A549 (cell line): ENCODE data around the gene PER1. TPM values are rescaled to one million over a fixed set of nuclear protein-coding genes. Genes with fewer than 3 reads are reported as not detected.

Experiments
- ATAC-seq, 2 experiments: fragments of 200-7000 bp in 1 of 2; fragments of >200 bp in 1 of 2; cut with Nextera tagmentation in 1 of 2; cut with Tn5 transposase in 1 of 2; 3 replicates each; pipeline versions ENCODE4 v1.8.0 to v1.9.1; 2018 to 2020; ENCODE audit warnings: mild to moderate bottlenecking in 1 of 2, moderate library complexity in 1 of 2
- CTCF ChIA-PET: fragments of 300-600 bp; sonication (Branson Sonifier 250); formaldehyde crosslinking; extraction: SDS; loops from one replicate; lab custom pipeline; 2021; ENCODE audit warnings: antibody characterized with exemption, inconsistent platforms; lab: Yijun Ruan, JAX
- POLR2A ChIA-PET: fragments of 350-600 bp; formaldehyde crosslinking; extraction: SDS; loops from one replicate; lab custom pipeline; 2021; ENCODE audit warnings: antibody characterized with exemption, inconsistent platforms; lab: Yijun Ruan, JAX
- DNase-seq, 2 experiments: peaks; one replicate each; pipeline versions ENCODE4 v3.0.0 to v3.0.0-alpha.2; 2011 to 2016; ENCODE audit warnings: low read depth in 1 of 2, low spot score in 1 of 2
- FAIRE-seq: peaks from 2 replicates; lab custom pipeline; 2011; peaks lifted over from hg19 to GRCh38; lab: Jason Lieb, UNC
- H3K27ac ChIP-seq, 2 experiments: fragments of >200 bp; sonication (Bioruptor Twin); formaldehyde crosslinking; 3 replicates each; pipeline ENCODE4 v1.5.1; 2016 to 2017
- H3K4me1 ChIP-seq: fragments of >200 bp; sonication (Bioruptor Twin); formaldehyde crosslinking; 3 replicates; pipeline ENCODE4 v1.6.1; 2016
- H3K4me2 ChIP-seq: fragments of >200 bp; sonication (Bioruptor Twin); formaldehyde crosslinking; 3 replicates; pipeline ENCODE4 v1.6.1; 2016
- H3K4me3 ChIP-seq: fragments of >200 bp; sonication (Bioruptor Twin); formaldehyde crosslinking; 3 replicates; pipeline ENCODE4 v1.5.1; 2016
- H3K9me3 ChIP-seq: fragments of >200 bp; sonication (Bioruptor Twin); formaldehyde crosslinking; 3 replicates; pipeline ENCODE4 v1.6.1; 2016
- CHD4 ChIP-seq: fragments of 200-600 bp; sonication (generic); IDR thresholded peaks from 2 replicates; pipeline ENCODE4 v1.6.1; 2016; ENCODE audit warnings: antibody characterized with exemption, mild to moderate bottlenecking, borderline replicate concordance
- HES2 ChIP-seq: fragments of >200 bp; sonication (Bioruptor Twin); formaldehyde crosslinking; IDR thresholded peaks from 2 replicates; pipeline ENCODE4 v1.6.1; 2016
- HEYL ChIP-seq: fragments of 250-450 bp; sonication (Bioruptor Pico); IDR thresholded peaks from 2 replicates; pipeline ENCODE4 v1.8.0; 2021; ENCODE audit warnings: mild to moderate bottlenecking, moderate library complexity
- HMGXB4 ChIP-seq: fragments of 250-450 bp; sonication (Bioruptor Pico); IDR thresholded peaks from 2 replicates; pipeline ENCODE4 v1.5.0; 2021; ENCODE audit warnings: mild to moderate bottlenecking, moderate library complexity, borderline replicate concordance
- HOXB5 ChIP-seq: fragments of 250-450 bp; sonication (Bioruptor Pico); IDR thresholded peaks from 2 replicates; pipeline ENCODE4 v1.5.0; 2020; ENCODE audit warnings: mild to moderate bottlenecking, moderate library complexity
- JUN ChIP-seq, 2 experiments: fragments of >200 bp; sonication (Bioruptor Twin); formaldehyde crosslinking; IDR thresholded peaks; 2 replicates in 1 of 2; 3 replicates in 1 of 2; pipeline ENCODE4 v1.6.1; 2016 to 2017
- KDM1A ChIP-seq: fragments of 200-600 bp; sonication (generic); IDR thresholded peaks from 2 replicates; pipeline ENCODE4 v1.6.1; 2016; ENCODE audit warnings: low read depth, mild to moderate bottlenecking
- MAX ChIP-seq: IDR thresholded peaks from 2 replicates; pipeline ENCODE4 v1.6.1; 2012
- MYC ChIP-seq: IDR thresholded peaks from 2 replicates; pipeline ENCODE4 v1.6.1; 2012; ENCODE audit warnings: mild to moderate bottlenecking, inconsistent platforms, low read length, improper control_type of control experiment, borderline replicate concordance
- NPAS2 ChIP-seq: fragments of 250-450 bp; sonication (Bioruptor Pico); IDR thresholded peaks from 2 replicates; pipeline ENCODE4 v1.8.0; 2022; ENCODE audit warnings: mild to moderate bottlenecking, moderate library complexity, borderline replicate concordance
- PHF8 ChIP-seq: fragments of 200-600 bp; sonication (generic); IDR thresholded peaks from 2 replicates; pipeline ENCODE4 v1.6.1; 2016; ENCODE audit warnings: low read depth, mild to moderate bottlenecking, antibody characterized with exemption, moderate library complexity, borderline replicate concordance
- POLR2AphosphoS2 ChIP-seq: conservative IDR thresholded peaks from 2 replicates; pipeline ENCODE4 v1.6.1; 2012; ENCODE audit warnings: low read length, improper control_type of control experiment, inconsistent platforms
- RARB ChIP-seq: fragments of 250-450 bp; sonication (Bioruptor Pico); IDR thresholded peaks from 2 replicates; pipeline ENCODE4 v1.8.0; 2021; ENCODE audit warnings: mild to moderate bottlenecking, moderate library complexity
- REST ChIP-seq: fragments of 200-600 bp; sonication (generic); IDR thresholded peaks from 2 replicates; pipeline ENCODE4 v1.6.1; 2016; ENCODE audit warnings: antibody characterized with exemption, mild to moderate bottlenecking, moderate library complexity
- RNF2 ChIP-seq: fragments of 200-600 bp; sonication (generic); IDR thresholded peaks from 2 replicates; pipeline ENCODE4 v1.6.1; 2016; ENCODE audit warnings: low read depth, mild to moderate bottlenecking, antibody characterized with exemption, moderate library complexity, borderline replicate concordance
- TP53 ChIP-seq: fragments of 250-450 bp; sonication (Bioruptor Pico); IDR thresholded peaks from 2 replicates; pipeline ENCODE4 v1.5.0; 2021; ENCODE audit warnings: mild to moderate bottlenecking, moderate library complexity
- USF2 ChIP-seq: fragments of 450-650 bp; IDR thresholded peaks from 2 replicates; pipeline ENCODE4 v1.6.1; 2014; ENCODE audit warnings: antibody characterized with exemption
- WGBS: methylation state at CpG from one replicate; pipeline ENCODE4 v1.1.6; 2017; ENCODE audit errors: missing lambda C conversion rate; 5-methylcytosine and 5-hydroxymethylcytosine counted together
- polyA plus RNA-seq, 4 experiments: library from polyadenylated mRNA; depleted of rRNA in 3 of 4; stranded (reverse); fragments of >200 nt; fragmentation: RNase III in 1 of 4; extraction: RNeasy Plus Mini Kit Qiagen cat#74134 plus additional on column Dnase treatment in 1 of 4; gene quantifications; 2 replicates in 3 of 4; 3 replicates in 1 of 4; pipeline ENCODE4 v1.2.3, GENCODE V29; 2011 to 2017

PER1 gene
- polyA plus RNA-seq, 2 of the 4 experiments (the other 2 are of a cell fraction), result 5.5 to 8.7 TPM

- CTCF ChIA-PET, result interaction anchor here (0.6 to 11.3 kb wide), 10 partner anchors 9 to 148 kb away, joined by 3 to 164 read pairs (median 20); partner anchors contain the start of genes ALOXE3, AURKB and TMEM107
Measured at GRCh38 chr17:8186446-8186786, 34.2 kb upstream of the PER1 start.

More at GRCh38 chr17:8186446-8186786, 34.2 kb upstream of the PER1 start:
- H3K27ac ChIP-seq, result peak overlapping the region; percentile 75 to 94
- no peaks in the 10 kb centered on the region for H3K9me3 ChIP-seq
- H3K4me2 ChIP-seq, result peak overlapping the region; percentile 90
- no peak; a peak in 2 of 6 replicates for ATAC-seq
- peak overlapping the region; percentile 59 for H3K4me3 ChIP-seq
- no peak for FAIRE-seq
- 1% methylated on average over 23 of the region's 23 CpGs for WGBS
- H3K4me1 ChIP-seq, result peaks cover 22% of the 10 kb centered on the region
- no peak for TF ChIP-seq RARB (CRISPR knock-in tag)
- peak; percentile 12; the same call in 1 of the 2 replicates for TF ChIP-seq REST
- TF ChIP-seq NPAS2 (CRISPR knock-in tag), result no peak
- no peak; the same call in 1 of the 2 replicates for TF ChIP-seq MAX
- TF ChIP-seq USF2, result no peak
- TF ChIP-seq HEYL (CRISPR knock-in tag), result 0 out of 2 replicates have a peak, but pooled peaks have one; percentile 34
- no peak for TF ChIP-seq RNF2
- no peak for TF ChIP-seq PHF8
- TF ChIP-seq HES2, result no peak
- TF ChIP-seq JUN (IDR thresholded peaks at IDR 0.05), result 0 out of 5 replicates have a peak, but pooled peaks of 1 of the 2 experiments have one; percentile 2
- TF ChIP-seq KDM1A, result 0 out of 2 replicates have a peak, but pooled peaks have one; percentile 5
- peak; percentile 36; the same call in 1 of the 2 replicates for TF ChIP-seq HOXB5 (CRISPR knock-in tag)
- no peak for TF ChIP-seq TP53 (CRISPR knock-in tag)
- no peak for TF ChIP-seq POLR2AphosphoS2
- TF ChIP-seq HMGXB4 (CRISPR knock-in tag), result peak; percentile 99
- no peak for TF ChIP-seq MYC
- TF ChIP-seq CHD4, result peak; percentile 37; the same call in 1 of the 2 replicates
- POLR2A ChIA-PET, result interaction anchor here (0.8 to 4.0 kb wide), 9 partner anchors 10 to 109 kb away, joined by 3 to 45 read pairs (median 7); partner anchors contain the start of genes CTC1 and TMEM107
- no peak for DNase-seq
